NCI-H2227 (cell line): ENCODE data around the gene SLC25A33.

Source experiments
- DNase-seq: peaks from one replicate; lab custom pipeline; 2025; ENCODE audit not compliant: unreplicated experiment; lab: John Stamatoyannopoulos, UW

The SLC25A33 gene

GRCh38 chr1:9599741-9600140 lies 60.5 kb downstream of the SLC25A33 start:
- no peak for DNase-seq

GRCh38 chr1:9600861-9601834 lies 61.9 kb downstream of the SLC25A33 start:
- no peak for DNase-seq

GRCh38 chr1:9601942-9602793 lies 62.9 kb downstream of the SLC25A33 start:
- DNase-seq = no peak

GRCh38 chr1:9602794-9603167 lies 63.5 kb downstream of the SLC25A33 start:
- DNase-seq = no peak

- no peak for DNase-seq
These were observed 64.0 kb downstream of the SLC25A33 start for GRCh38 chr1:9603307-9603706.

GRCh38 chr1:9603766-9604753 lies 64.8 kb downstream of the SLC25A33 start:
- DNase-seq = no peak

GRCh38 chr1:9604836-9605235 lies 65.6 kb downstream of the SLC25A33 start:
- DNase-seq = no peak

GRCh38 chr1:9605946-9606455 lies 66.7 kb downstream of the SLC25A33 start:
- DNase-seq = no peak

GRCh38 chr1:9606458-9606857 lies 67.2 kb downstream of the SLC25A33 start:
- no peak for DNase-seq

GRCh38 chr1:9606948-9607347 lies 67.7 kb downstream of the SLC25A33 start:
- DNase-seq = no peak

- no peak for DNase-seq
These were observed 68.1 kb downstream of the SLC25A33 start for GRCh38 chr1:9607352-9607751.

GRCh38 chr1:9609998-9610397 lies 70.7 kb downstream of the SLC25A33 start:
- no peak for DNase-seq

- no peak for DNase-seq
These were observed 71.3 kb downstream of the SLC25A33 start for GRCh38 chr1:9610548-9610947.

- no peak for DNase-seq
These were observed 72.5 kb downstream of the SLC25A33 start for GRCh38 chr1:9611716-9612115.

- DNase-seq = no peak
These were observed 73.0 kb downstream of the SLC25A33 start for GRCh38 chr1:9612162-9612845.

- DNase-seq = no peak
These were observed 73.8 kb downstream of the SLC25A33 start for GRCh38 chr1:9612871-9613624.

GRCh38 chr1:9613625-9614299 lies 74.5 kb downstream of the SLC25A33 start:
- DNase-seq = no peak

GRCh38 chr1:9615316-9616063 lies 76.2 kb downstream of the SLC25A33 start:
- peak; percentile 25 for DNase-seq
